Measurements from ENCODE around the gene TOR1AIP2.

Gene TOR1AIP2

DNA sequence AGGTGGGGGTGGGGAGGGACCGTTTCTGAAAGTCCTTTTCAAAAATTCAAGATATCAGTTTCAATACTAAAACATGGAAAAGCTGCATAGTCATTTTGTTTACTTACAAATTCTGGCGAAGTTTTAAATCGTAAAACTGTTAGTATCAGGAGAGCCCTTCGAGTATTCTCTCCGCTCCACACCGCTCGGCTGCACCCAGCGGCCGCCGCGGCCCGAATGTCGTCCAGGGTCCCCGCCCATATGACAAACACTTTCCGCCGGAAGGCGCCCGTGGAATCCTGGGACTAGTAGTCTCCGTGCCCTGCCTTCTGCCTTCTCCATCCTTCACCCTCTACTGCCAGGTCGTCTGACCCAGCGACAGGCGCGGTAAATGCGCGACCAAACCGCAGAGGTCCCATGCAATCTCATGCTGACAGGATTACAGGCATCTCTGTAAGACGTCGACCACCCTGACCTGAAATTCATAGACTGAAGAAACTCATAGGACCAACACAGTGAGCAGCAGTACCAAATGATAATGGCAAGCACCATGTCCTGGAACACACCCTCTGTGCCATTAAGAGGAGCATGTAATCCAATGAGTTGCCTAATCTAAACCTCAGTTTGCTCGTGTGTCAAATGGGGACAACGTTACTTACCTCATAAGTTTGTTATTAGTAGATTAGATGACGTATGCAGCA lies at the start of gene TOR1AIP2:
Gene TOR1AIP2 (minus strand): TSS at position 218 of the 680 bp plus-strand sequence. CDS start 25,138 bp downstream, outside the sequence.
- H3K4me1 ChIP-seq (ENCODE audit: control insufficient read depth, insufficient read depth, low read length): peaks cover 12% of the 10 kb centered on the region; the same call in 1 of the 2 replicates
- peak within 1 kb of the TSS; percentile 26 for H3K27ac ChIP-seq (ENCODE audit: low read depth, low read length)
- peak within 1 kb of the TSS; percentile 67 for H3K9ac ChIP-seq (ENCODE audit: low read depth, low read length)
- H3K9me3 ChIP-seq (ENCODE audit: control insufficient read depth, insufficient read depth, low read length): no peaks in the 10 kb centered on the region
- peak within 1 kb of the TSS; percentile 85 for H3K4me3 ChIP-seq (ENCODE audit: low read depth, low read length)
- peaks cover 21% of the 10 kb centered on the region for H3K36me3 ChIP-seq (ENCODE audit: control insufficient read depth, insufficient read depth, low read length)
- no peaks in the 10 kb centered on the region for H3K27me3 ChIP-seq (ENCODE audit: control insufficient read depth, insufficient read depth, low read length)

DNA sequence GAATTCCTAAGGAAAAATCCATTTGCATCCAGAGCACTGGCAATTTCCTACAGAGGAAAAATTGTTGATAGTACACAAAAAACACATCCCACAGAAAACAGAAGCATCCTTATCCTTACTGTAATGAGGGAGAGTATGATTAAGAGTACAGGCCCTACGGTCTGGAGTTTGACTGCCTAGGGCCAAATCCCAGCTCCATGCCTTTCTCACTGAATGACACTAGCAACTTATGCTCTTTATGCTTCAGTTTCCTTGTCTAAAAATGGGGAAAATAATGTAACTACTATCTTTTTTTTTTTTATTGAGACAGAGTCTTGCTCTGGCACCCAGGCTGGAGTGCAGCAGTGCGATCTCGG lies 49.2 kb upstream of the TOR1AIP2 start:
- no peaks in the 10 kb centered on the region for H3K27me3 ChIP-seq (ENCODE audit: control insufficient read depth, insufficient read depth, low read length)
- H3K9ac ChIP-seq (ENCODE audit: low read depth, low read length): no peak overlapping the region
- no peak overlapping the region for H3K4me3 ChIP-seq (ENCODE audit: low read depth, low read length)

DNA sequence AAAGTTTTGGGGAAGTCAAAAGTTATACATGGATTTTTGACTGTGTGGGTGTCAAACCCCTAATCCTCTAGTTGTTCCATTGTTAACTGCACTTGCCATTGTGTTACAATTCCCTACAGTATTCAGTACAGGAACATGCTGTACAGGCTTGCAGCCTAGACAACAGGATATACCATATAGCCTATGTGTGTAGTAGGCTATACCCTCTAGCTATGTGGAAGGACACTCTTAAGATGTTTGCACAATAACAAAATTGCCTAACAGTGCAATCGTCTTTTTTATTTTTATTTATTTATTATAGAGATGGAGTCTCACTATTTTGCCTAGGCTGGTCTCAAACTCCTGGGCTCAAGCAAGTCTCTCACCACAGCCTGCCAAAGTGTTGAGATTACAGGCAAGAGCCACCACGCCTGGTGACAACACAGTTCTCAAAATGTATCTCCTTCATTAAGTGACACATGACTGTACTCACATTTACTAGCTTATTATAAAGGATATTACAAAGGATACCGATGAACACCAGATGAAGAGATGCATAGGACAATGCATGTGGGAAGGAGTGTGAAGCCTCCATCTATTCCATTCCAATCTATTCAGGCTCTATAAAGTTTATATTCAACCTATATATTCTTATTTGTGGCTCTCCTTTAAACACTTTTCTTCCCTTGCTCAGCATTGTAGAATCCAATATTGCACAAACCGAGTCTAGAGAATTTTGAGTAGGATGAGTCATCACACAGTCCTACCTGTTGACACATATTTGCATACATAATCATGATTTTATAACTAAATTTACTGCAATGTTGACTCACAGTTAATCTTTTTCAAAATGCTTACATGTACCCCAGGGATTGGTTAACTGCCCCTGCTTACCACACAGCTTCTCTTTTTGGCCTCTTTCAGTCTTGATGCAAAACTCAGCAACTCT lies 48.6 kb upstream of the TOR1AIP2 start:
- Histone ChIP-seq H3K9ac (ENCODE audit: low read depth, low read length) (no peak overlapping the region), H3K4me1 (ENCODE audit: control insufficient read depth, insufficient read depth, low read length) (peaks cover 16% of the 10 kb centered on the region), H3K4me3 (ENCODE audit: low read depth, low read length) (no peak overlapping the region), H3K36me3 (ENCODE audit: control insufficient read depth, insufficient read depth, low read length) (no peaks in the 10 kb centered on the region), H3K27ac (ENCODE audit: low read depth, low read length) (no peak overlapping the region), H3K27me3 (ENCODE audit: control insufficient read depth, insufficient read depth, low read length) (no peaks in the 10 kb centered on the region), H3K9me3 (ENCODE audit: control insufficient read depth, insufficient read depth, low read length) (no peaks in the 10 kb centered on the region)

More for the DNA sequence above, 49.2 kb upstream of the TOR1AIP2 start:
- Histone ChIP-seq H3K27ac (ENCODE audit: low read depth, low read length) (no peak overlapping the region), H3K9me3 (ENCODE audit: control insufficient read depth, insufficient read depth, low read length) (no peaks in the 10 kb centered on the region), H3K4me1 (ENCODE audit: control insufficient read depth, insufficient read depth, low read length) (peaks cover 10% of the 10 kb centered on the region), H3K36me3 (ENCODE audit: control insufficient read depth, insufficient read depth, low read length) (no peaks in the 10 kb centered on the region)

DNA sequence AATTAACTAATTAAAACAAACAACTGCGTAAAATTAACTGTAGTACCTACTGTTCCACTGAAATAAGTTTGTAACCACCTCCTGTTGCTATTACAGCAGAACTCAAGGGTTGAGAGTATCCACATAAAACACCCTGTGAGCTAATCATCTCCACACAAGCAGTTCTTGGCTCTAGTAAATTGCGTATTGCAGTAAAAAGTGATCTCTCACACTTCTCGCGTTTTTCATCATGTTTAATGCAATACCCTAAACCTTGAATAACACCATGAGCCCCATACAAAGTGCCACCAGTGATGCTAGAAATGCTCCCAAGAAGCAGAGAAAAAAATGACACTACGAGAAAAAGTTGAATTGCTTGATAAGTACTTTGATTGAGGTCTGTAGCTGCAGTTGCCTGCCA lies 47.7 kb upstream of the TOR1AIP2 start:
- no peak overlapping the region for H3K4me3 ChIP-seq (ENCODE audit: low read depth, low read length)

DNA sequence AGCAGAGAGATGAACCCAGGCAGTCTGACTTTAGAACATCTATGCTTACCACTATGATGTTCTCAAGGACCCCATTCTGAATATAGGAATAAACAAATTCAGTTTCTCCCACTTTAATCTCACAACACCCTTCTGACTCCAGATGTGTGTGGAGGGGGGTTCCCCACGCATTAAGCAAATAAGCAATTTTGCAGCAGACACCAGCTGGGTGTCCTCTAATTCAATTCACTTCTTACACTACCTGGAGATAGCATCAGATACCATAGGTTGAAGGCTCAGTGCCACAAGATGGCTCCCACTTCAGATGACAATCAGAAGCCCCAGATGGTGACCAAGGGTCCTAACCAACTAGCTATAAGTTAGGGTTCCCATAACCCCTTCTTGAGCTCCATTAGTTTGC lies 46.7 kb upstream of the TOR1AIP2 start:
- Histone ChIP-seq H3K9ac (ENCODE audit: low read depth, low read length) (no peak overlapping the region), H3K9me3 (ENCODE audit: control insufficient read depth, insufficient read depth, low read length) (no peaks in the 10 kb centered on the region), H3K4me3 (ENCODE audit: low read depth, low read length) (no peak overlapping the region), H3K4me1 (ENCODE audit: control insufficient read depth, insufficient read depth, low read length) (peaks cover 19% of the 10 kb centered on the region), H3K27me3 (ENCODE audit: control insufficient read depth, insufficient read depth, low read length) (no peaks in the 10 kb centered on the region), H3K27ac (ENCODE audit: low read depth, low read length) (no peak overlapping the region), H3K36me3 (ENCODE audit: control insufficient read depth, insufficient read depth, low read length) (peaks cover 10% of the 10 kb centered on the region; the same call in 1 of the 2 replicates)

More for the DNA sequence above, 47.7 kb upstream of the TOR1AIP2 start:
- H3K4me1 ChIP-seq (ENCODE audit: control insufficient read depth, insufficient read depth, low read length): peaks cover 19% of the 10 kb centered on the region
- H3K9me3 ChIP-seq (ENCODE audit: control insufficient read depth, insufficient read depth, low read length): no peaks in the 10 kb centered on the region
- H3K27me3 ChIP-seq (ENCODE audit: control insufficient read depth, insufficient read depth, low read length): no peaks in the 10 kb centered on the region
- 0 out of 2 replicates have a peak, but pooled peaks cover under 1% of the 10 kb centered on the region for H3K36me3 ChIP-seq (ENCODE audit: control insufficient read depth, insufficient read depth, low read length)
- H3K27ac ChIP-seq (ENCODE audit: low read depth, low read length): no peak overlapping the region
- H3K9ac ChIP-seq (ENCODE audit: low read depth, low read length): no peak overlapping the region

DNA sequence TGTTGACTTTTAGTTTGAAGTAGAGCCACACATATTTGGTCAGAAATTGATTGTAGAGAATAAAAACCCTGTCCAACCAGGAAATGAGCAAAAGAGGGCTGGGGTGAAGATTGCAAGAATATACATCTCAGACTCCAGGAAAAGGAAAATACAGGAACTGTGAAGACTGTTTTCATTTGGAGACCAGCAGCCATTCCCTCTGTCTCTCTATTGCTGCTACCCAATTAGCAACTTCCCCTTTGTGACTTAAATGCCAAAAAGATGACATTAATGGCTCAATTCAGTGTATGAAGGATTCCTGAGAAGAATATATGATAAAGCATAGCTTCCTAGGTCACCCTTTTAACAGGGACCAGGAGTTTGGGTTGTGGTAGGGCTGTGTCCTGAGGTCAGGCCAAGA lies 45.4 kb upstream of the TOR1AIP2 start:
- peaks cover 19% of the 10 kb centered on the region for H3K36me3 ChIP-seq (ENCODE audit: control insufficient read depth, insufficient read depth, low read length)
- H3K9ac ChIP-seq (ENCODE audit: low read depth, low read length): no peak overlapping the region
- peaks cover 19% of the 10 kb centered on the region for H3K4me1 ChIP-seq (ENCODE audit: control insufficient read depth, insufficient read depth, low read length)
- H3K27me3 ChIP-seq (ENCODE audit: control insufficient read depth, insufficient read depth, low read length): no peaks in the 10 kb centered on the region
- H3K27ac ChIP-seq (ENCODE audit: low read depth, low read length): no peak overlapping the region
- H3K9me3 ChIP-seq (ENCODE audit: control insufficient read depth, insufficient read depth, low read length): no peaks in the 10 kb centered on the region
- H3K4me3 ChIP-seq (ENCODE audit: low read depth, low read length): no peak overlapping the region

DNA sequence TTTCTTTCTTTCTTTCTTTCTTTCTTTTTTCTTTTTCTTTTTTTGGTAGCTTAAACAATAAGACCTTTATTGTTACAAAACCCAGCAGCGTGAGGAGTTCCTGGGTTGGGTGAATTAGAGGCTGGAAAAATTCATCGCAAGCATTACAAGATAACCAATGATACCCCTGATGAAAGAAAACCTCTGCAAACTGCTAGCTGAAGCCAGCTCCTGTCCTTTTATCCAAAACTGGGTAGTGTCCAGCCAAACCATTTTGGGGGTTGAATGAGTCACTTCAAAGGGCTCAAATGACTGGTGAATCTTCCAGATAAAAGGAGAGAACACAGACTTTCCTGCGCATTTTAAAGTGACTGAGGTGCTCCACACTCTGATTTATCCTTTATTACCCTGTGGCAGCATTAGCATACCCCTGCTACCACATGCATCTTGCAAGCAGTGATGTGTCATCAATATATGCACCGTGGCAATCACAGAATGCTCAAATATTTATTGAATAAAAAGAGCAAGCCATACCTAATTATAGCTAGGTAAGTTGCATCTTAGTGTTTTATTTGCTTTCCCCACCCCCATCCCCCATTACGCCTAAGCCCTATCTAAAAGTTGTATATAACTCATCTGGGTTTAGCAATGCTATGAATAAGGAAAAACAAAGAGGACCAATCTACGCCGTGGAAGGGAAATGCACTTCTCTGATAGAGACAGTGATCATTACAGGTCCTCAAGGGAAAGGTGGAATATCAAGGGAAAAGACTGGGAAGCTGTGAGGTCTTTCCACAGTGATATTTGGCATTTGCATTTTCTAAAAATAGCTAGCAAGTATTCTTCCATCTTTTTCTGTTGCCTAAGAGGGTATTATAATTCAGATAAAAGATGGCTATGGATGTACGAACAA lies 44.6 kb upstream of the TOR1AIP2 start:
- peaks cover 19% of the 10 kb centered on the region for H3K4me1 ChIP-seq (ENCODE audit: control insufficient read depth, insufficient read depth, low read length)
- peaks cover 27% of the 10 kb centered on the region for H3K36me3 ChIP-seq (ENCODE audit: control insufficient read depth, insufficient read depth, low read length)
- H3K9ac ChIP-seq (ENCODE audit: low read depth, low read length): no peak overlapping the region
- no peak overlapping the region for H3K4me3 ChIP-seq (ENCODE audit: low read depth, low read length)
- H3K27me3 ChIP-seq (ENCODE audit: control insufficient read depth, insufficient read depth, low read length): no peaks in the 10 kb centered on the region
- H3K9me3 ChIP-seq (ENCODE audit: control insufficient read depth, insufficient read depth, low read length): no peaks in the 10 kb centered on the region
- H3K27ac ChIP-seq (ENCODE audit: low read depth, low read length): peak overlapping the region; percentile 61

DNA sequence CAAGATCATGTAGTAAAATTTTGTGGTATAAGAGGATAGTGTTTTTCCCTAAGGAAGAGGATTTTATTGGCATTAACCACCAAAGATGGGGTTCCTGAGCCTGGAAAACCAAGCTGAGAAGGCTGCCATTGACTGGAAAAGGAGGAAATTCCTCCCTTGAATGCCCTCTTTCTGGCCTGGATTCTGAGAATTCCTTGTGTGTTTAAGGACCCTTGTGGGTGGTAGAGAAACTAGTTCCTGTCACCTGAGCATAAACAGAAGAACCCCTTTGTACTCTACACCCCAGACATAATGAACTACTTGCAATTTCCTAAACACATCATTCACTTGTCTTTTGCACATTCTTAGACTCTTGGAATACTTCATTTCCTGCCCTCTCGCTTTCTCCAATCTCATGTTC lies 43.9 kb upstream of the TOR1AIP2 start:
- Histone ChIP-seq H3K27ac (ENCODE audit: low read depth, low read length) (peak overlapping the region; percentile 29), H3K36me3 (ENCODE audit: control insufficient read depth, insufficient read depth, low read length) (peaks cover 28% of the 10 kb centered on the region), H3K27me3 (ENCODE audit: control insufficient read depth, insufficient read depth, low read length) (no peaks in the 10 kb centered on the region)

DNA sequence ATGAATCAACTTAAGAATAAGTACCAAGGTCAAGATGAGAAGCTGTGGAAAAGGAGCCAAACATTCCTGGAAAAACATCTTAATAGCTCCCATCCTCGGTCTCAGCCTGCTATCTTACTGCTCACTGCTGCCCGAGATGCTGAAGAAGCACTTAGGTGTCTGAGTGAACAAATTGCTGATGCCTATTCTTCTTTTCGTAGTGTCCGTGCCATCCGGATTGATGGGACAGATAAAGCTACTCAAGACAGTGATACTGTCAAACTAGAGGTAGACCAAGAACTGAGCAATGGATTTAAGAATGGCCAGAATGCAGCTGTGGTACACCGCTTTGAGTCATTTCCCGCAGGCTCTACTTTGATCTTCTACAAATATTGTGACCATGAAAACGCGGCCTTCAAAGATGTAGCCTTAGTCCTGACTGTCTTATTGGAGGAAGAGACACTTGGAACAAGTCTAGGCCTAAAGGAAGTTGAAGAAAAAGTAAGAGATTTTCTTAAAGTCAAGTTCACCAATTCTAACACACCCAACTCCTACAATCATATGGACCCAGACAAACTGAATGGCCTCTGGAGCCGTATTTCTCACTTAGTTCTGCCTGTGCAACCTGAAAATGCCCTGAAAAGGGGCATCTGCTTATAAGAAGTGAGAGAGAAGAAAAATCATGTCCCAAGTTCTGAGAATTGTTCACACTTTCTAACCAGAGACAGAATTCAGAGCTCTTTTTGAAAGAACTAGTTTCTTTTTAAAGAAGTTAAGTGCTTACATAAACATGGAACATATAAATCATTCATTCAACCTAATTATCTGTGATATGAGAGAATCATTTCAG lies 40.2 kb upstream of the TOR1AIP2 start:
- Histone ChIP-seq H3K9me3 (ENCODE audit: control insufficient read depth, insufficient read depth, low read length) (no peaks in the 10 kb centered on the region), H3K27me3 (ENCODE audit: control insufficient read depth, insufficient read depth, low read length) (no peaks in the 10 kb centered on the region), H3K9ac (ENCODE audit: low read depth, low read length) (no peak overlapping the region), H3K4me3 (ENCODE audit: low read depth, low read length) (no peak overlapping the region), H3K4me1 (ENCODE audit: control insufficient read depth, insufficient read depth, low read length) (peaks cover 19% of the 10 kb centered on the region), H3K27ac (ENCODE audit: low read depth, low read length) (no peak overlapping the region), H3K36me3 (ENCODE audit: control insufficient read depth, insufficient read depth, low read length) (peaks cover 45% of the 10 kb centered on the region)

More for the DNA sequence above, 43.9 kb upstream of the TOR1AIP2 start:
- H3K9me3 ChIP-seq (ENCODE audit: control insufficient read depth, insufficient read depth, low read length): no peaks in the 10 kb centered on the region
- H3K4me1 ChIP-seq (ENCODE audit: control insufficient read depth, insufficient read depth, low read length): peaks cover 19% of the 10 kb centered on the region
- H3K9ac ChIP-seq (ENCODE audit: low read depth, low read length): peak overlapping the region; percentile 33; the same call in 1 of the 2 replicates
- 0 out of 2 replicates have a peak overlapping the region, but pooled peaks have one; percentile 7 for H3K4me3 ChIP-seq (ENCODE audit: low read depth, low read length)

DNA sequence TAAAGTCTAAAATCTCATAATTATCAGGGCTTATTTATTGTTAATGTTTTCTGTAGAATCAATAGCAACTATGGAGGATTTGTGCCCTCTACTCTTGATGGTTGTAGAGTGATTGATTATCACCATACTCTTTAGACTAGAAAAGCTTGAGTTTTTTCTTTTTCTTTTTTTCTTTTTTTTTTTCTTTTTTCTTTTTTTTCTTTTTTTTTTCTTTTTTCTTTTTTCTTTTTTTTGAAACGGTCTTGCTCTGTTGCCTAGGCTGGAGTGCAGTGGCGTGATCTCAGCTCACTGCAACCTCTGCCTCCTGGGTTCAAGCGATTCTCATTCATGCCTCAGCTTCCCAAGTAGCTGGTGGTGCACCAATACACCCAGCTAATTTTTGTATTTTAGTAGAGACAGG lies 34.2 kb upstream of the TOR1AIP2 start:
- H3K36me3 ChIP-seq (ENCODE audit: control insufficient read depth, insufficient read depth, low read length): peaks cover 38% of the 10 kb centered on the region

More for the DNA sequence above, 34.2 kb upstream of the TOR1AIP2 start:
- Histone ChIP-seq H3K27ac (ENCODE audit: low read depth, low read length) (no peak overlapping the region), H3K4me1 (ENCODE audit: control insufficient read depth, insufficient read depth, low read length) (no peaks in the 10 kb centered on the region), H3K4me3 (ENCODE audit: low read depth, low read length) (no peak overlapping the region), H3K9me3 (ENCODE audit: control insufficient read depth, insufficient read depth, low read length) (no peaks in the 10 kb centered on the region), H3K27me3 (ENCODE audit: control insufficient read depth, insufficient read depth, low read length) (no peaks in the 10 kb centered on the region), H3K9ac (ENCODE audit: low read depth, low read length) (no peak overlapping the region)
